ENCODE measurements around the gene CHRD.

GRCh38 chr3:184354121-184354728 lies 25.6 kb upstream of the CHRD start:
- no peak for TF ChIP-seq EZH2 (IDR thresholded peaks at IDR 0.05)
- no peak for TF ChIP-seq POLR2AphosphoS5 (IDR thresholded peaks at IDR 0.05; ENCODE audit: borderline replicate concordance, low read depth, low read length)
- no peak for TF ChIP-seq FOXP2 (optimal IDR thresholded peaks at IDR 0.05; ENCODE audit: control extremely low read depth, extremely low read length, insufficient read depth)

All from SK-N-MC (cell line).